ENCODE results near the gene MST1R.

DNA sequence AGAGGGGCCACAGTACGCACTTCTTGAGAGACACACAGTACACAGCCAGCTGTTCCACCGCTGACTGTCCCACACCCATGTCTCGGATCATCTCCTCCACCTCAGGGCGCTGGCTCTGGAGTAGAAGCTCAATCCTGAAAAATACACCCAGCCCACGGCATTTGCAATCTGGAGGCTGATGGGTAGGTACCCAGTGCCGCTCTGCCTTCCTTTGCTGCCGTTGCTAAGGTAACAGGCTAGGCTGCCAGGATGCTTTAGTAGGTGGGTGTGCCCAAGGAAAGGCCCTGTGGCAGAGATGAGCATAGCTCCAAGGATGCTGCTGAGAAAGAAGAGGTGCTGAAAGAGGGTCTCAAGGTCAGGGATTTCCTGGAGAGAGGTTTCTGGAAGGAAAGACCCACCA lies 61.9 kb downstream of the MST1R start:
- TF ChIP-seq, protein P1, sequence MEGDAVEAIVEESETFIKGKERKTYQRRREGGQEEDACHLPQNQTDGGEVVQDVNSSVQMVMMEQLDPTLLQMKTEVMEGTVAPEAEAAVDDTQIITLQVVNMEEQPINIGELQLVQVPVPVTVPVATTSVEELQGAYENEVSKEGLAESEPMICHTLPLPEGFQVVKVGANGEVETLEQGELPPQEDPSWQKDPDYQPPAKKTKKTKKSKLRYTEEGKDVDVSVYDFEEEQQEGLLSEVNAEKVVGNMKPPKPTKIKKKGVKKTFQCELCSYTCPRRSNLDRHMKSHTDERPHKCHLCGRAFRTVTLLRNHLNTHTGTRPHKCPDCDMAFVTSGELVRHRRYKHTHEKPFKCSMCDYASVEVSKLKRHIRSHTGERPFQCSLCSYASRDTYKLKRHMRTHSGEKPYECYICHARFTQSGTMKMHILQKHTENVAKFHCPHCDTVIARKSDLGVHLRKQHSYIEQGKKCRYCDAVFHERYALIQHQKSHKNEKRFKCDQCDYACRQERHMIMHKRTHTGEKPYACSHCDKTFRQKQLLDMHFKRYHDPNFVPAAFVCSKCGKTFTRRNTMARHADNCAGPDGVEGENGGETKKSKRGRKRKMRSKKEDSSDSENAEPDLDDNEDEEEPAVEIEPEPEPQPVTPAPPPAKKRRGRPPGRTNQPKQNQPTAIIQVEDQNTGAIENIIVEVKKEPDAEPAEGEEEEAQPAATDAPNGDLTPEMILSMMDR (IDR thresholded peaks at IDR 0.05; ENCODE audit: low read length): no peak
- no peak for TF ChIP-seq EZH2 (IDR thresholded peaks at IDR 0.05; ENCODE audit: borderline replicate concordance, low read length)
